Liver (tissue), 3 donors: ENCODE data around the gene C5.

Experiments used
- CTCF ChIP-seq: fragments of 150-350 bp; IDR thresholded peaks from 2 replicates; pipeline ENCODE4 v1.5.1; 2017; ENCODE audit warnings: improper control_type of control experiment, low read depth, low read length; ENCODE audit not compliant: missing input control
- EGR1 ChIP-seq, 2 donors: IDR thresholded peaks; 2 replicates each; pipeline ENCODE4 v1.6.1; 2016 to 2018; ENCODE audit warnings: antibody characterized with exemption in 2 of 2, low read depth in 2 of 2
- FOXA1 ChIP-seq: IDR thresholded peaks from 2 replicates; pipeline ENCODE4 v1.6.1; 2016; ENCODE audit warnings: antibody characterized with exemption
- GABPA ChIP-seq, 2 donors: IDR thresholded peaks in 1 of 2; conservative IDR thresholded peaks in 1 of 2; 2 replicates each; pipeline ENCODE4 v1.6.1; 2016; ENCODE audit warnings: antibody characterized with exemption in 2 of 2, mild to moderate bottlenecking in 1 of 2, moderate library complexity in 1 of 2
- JUND ChIP-seq, 2 donors: IDR thresholded peaks; 2 replicates each; pipeline ENCODE4 v1.6.1; 2016; ENCODE audit warnings: antibody characterized with exemption in 2 of 2
- RAD21 ChIP-seq, 2 donors: IDR thresholded peaks; 2 replicates each; pipeline ENCODE4 v1.6.1; 2016; ENCODE audit warnings: antibody characterized with exemption in 2 of 2, mild to moderate bottlenecking in 2 of 2
- RXRA ChIP-seq, 2 donors: IDR thresholded peaks; 2 replicates each; pipeline ENCODE4 v1.6.1; 2017 to 2018; ENCODE audit warnings: antibody characterized with exemption in 2 of 2, mild to moderate bottlenecking in 1 of 2
- SP1 ChIP-seq: IDR thresholded peaks from 2 replicates; pipeline ENCODE4 v1.6.1; 2018; ENCODE audit warnings: antibody characterized with exemption, mild to moderate bottlenecking
- YY1 ChIP-seq: IDR thresholded peaks from 2 replicates; pipeline ENCODE4 v1.6.1; 2016; ENCODE audit warnings: antibody characterized with exemption, mild to moderate bottlenecking
- TF ChIP-seq, protein P1 (sequence below): IDR thresholded peaks from 2 replicates; pipeline ENCODE4 v1.6.1; 2016; ENCODE audit warnings: antibody characterized with exemption, mild to moderate bottlenecking
- TF ChIP-seq, protein P2 (sequence below): IDR thresholded peaks from 2 replicates; pipeline ENCODE4 v1.6.1; 2016; ENCODE audit warnings: antibody characterized with exemption
- TF ChIP-seq, protein P3 (sequence below): IDR thresholded peaks from 2 replicates; pipeline ENCODE4 v1.6.1; 2016; ENCODE audit warnings: antibody characterized with exemption
- donor health status: healthy.
- donor health status: healthy.

DNA sequence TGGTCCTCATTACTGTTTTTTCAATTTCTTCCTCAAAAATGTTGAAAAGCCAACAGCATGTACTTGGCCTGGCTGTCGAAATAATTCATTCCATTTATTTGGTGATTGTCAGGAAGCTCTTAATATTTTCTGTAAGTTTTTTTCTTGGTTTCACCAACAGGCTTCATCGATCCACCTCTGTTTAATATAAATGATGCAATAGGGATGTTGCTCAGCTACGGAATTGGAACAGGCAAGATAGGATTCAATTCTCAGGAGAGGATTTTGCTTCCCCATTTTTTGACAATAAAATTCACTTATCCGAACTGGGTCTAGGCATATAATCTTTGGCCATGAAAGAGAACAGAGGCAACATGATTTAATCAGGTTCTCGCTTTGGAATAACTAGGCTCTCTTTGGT is 30.8 kb downstream of the C5 start:
- TF ChIP-seq CTCF (no peak), JUND (IDR thresholded peaks at IDR 0.05) (peak in 1 of 2 donors; percentile 7), YY1 (no peak), RAD21 (IDR thresholded peaks at IDR 0.05) (peak in 1 of 2 donors; percentile 8), SP1 (no peak), RXRA (IDR thresholded peaks at IDR 0.05) (no peak), FOXA1 (no peak), GABPA (IDR thresholded peaks at IDR 0.05 in 1 of 2, conservative IDR thresholded peaks at IDR 0.05 in 1 of 2) (no peak), EGR1 (IDR thresholded peaks at IDR 0.05; ENCODE audit: low read depth in 2 of 2) (no peak)
- TF ChIP-seq, protein P1, sequence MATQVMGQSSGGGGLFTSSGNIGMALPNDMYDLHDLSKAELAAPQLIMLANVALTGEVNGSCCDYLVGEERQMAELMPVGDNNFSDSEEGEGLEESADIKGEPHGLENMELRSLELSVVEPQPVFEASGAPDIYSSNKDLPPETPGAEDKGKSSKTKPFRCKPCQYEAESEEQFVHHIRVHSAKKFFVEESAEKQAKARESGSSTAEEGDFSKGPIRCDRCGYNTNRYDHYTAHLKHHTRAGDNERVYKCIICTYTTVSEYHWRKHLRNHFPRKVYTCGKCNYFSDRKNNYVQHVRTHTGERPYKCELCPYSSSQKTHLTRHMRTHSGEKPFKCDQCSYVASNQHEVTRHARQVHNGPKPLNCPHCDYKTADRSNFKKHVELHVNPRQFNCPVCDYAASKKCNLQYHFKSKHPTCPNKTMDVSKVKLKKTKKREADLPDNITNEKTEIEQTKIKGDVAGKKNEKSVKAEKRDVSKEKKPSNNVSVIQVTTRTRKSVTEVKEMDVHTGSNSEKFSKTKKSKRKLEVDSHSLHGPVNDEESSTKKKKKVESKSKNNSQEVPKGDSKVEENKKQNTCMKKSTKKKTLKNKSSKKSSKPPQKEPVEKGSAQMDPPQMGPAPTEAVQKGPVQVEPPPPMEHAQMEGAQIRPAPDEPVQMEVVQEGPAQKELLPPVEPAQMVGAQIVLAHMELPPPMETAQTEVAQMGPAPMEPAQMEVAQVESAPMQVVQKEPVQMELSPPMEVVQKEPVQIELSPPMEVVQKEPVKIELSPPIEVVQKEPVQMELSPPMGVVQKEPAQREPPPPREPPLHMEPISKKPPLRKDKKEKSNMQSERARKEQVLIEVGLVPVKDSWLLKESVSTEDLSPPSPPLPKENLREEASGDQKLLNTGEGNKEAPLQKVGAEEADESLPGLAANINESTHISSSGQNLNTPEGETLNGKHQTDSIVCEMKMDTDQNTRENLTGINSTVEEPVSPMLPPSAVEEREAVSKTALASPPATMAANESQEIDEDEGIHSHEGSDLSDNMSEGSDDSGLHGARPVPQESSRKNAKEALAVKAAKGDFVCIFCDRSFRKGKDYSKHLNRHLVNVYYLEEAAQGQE: no peak
- TF ChIP-seq, protein P2, sequence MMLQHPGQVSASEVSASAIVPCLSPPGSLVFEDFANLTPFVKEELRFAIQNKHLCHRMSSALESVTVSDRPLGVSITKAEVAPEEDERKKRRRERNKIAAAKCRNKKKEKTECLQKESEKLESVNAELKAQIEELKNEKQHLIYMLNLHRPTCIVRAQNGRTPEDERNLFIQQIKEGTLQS: peak; percentile 82
- TF ChIP-seq, protein P3, sequence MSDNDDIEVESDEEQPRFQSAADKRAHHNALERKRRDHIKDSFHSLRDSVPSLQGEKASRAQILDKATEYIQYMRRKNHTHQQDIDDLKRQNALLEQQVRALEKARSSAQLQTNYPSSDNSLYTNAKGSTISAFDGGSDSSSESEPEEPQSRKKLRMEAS: peak; percentile 14
